Kidney epithelial cell (primary cell): ENCODE measurements around the gene FOXJ3. TPM values are rescaled to one million over a fixed set of nuclear protein-coding genes. Genes with fewer than 3 reads are reported as not detected.
A peak's percentile ranks its signal among the peaks of the same experiment; 100 is the strongest.

ENCODE experiments used
- DNase-seq: peaks from one replicate; pipeline ENCODE4 v3.0.0-alpha.2; 2010; ENCODE audit warnings: low read depth
- H3K27me3 ChIP-seq: 2 replicates; pipeline ENCODE4 v1.6.0; 2011; ENCODE audit warnings: low read length; ENCODE audit not compliant: control insufficient read depth, insufficient read depth
- H3K36me3 ChIP-seq: 2 replicates; pipeline ENCODE4 v1.5.1; 2011; ENCODE audit warnings: low read length; ENCODE audit not compliant: control insufficient read depth, insufficient read depth
- H3K4me3 ChIP-seq: 2 replicates; pipeline ENCODE4 v1.5.1; 2011; ENCODE audit warnings: low read depth, mild to moderate bottlenecking, control low read depth, low read length
- CTCF ChIP-seq: IDR thresholded peaks from 2 replicates; pipeline ENCODE4 v1.5.1; 2011; ENCODE audit warnings: mild to moderate bottlenecking, moderate library complexity, low read length, control low read depth, inconsistent platforms; ENCODE audit not compliant: insufficient read depth, poor library complexity, severe bottlenecking
- total RNA-seq: library from RNA; depleted of rRNA; stranded (reverse); fragments of >200 nt; gene quantifications from 2 replicates; pipeline ENCODE4 v1.2.3, GENCODE V29; 2015

FOXJ3 gene
- total RNA-seq, 1 donor from 2014 or later, result 28.6 TPM

GRCh38 chr1:42298520-42298919 lies 36.5 kb downstream of the FOXJ3 start:
- no peak for TF ChIP-seq CTCF

GRCh38 chr1:42295816-42296215 lies 39.2 kb downstream of the FOXJ3 start:
- Histone ChIP-seq H3K4me3 (no peak overlapping the region), H3K27me3 (no peaks in the 10 kb centered on the region), H3K36me3 (no peaks in the 10 kb centered on the region)
- TF ChIP-seq CTCF, result no peak
- no peak for DNase-seq

More at GRCh38 chr1:42298520-42298919, 36.5 kb downstream of the FOXJ3 start:
- Histone ChIP-seq H3K36me3 (no peaks in the 10 kb centered on the region), H3K4me3 (no peak overlapping the region), H3K27me3 (no peaks in the 10 kb centered on the region)
- DNase-seq, result no peak

GRCh38 chr1:42290130-42290529 lies 44.9 kb downstream of the FOXJ3 start:
- no peak overlapping the region for H3K4me3 ChIP-seq
- no peak for DNase-seq
- no peak for TF ChIP-seq CTCF

GRCh38 chr1:42288311-42288985 lies 46.6 kb downstream of the FOXJ3 start:
- H3K27me3 ChIP-seq, result no peaks in the 10 kb centered on the region
- no peak for DNase-seq
- no peak overlapping the region for H3K4me3 ChIP-seq
- H3K36me3 ChIP-seq, result no peaks in the 10 kb centered on the region
- TF ChIP-seq CTCF, result no peak

More at GRCh38 chr1:42290130-42290529, 44.9 kb downstream of the FOXJ3 start:
- Histone ChIP-seq H3K36me3 (no peaks in the 10 kb centered on the region), H3K27me3 (no peaks in the 10 kb centered on the region)

GRCh38 chr1:42282867-42283583 lies 52.0 kb downstream of the FOXJ3 start:
- peak; percentile 29 for DNase-seq
- no peak for TF ChIP-seq CTCF

More at GRCh38 chr1:42282867-42283583, 52.0 kb downstream of the FOXJ3 start:
- Histone ChIP-seq H3K36me3 (no peaks in the 10 kb centered on the region), H3K4me3 (no peak overlapping the region), H3K27me3 (no peaks in the 10 kb centered on the region)
